ENCODE data around the gene CCR7.

The CCR7 gene

GRCh38 chr17:40510328-40510648 is 55.0 kb downstream of the CCR7 start (continued):
- TF ChIP-seq ZNF76 (tag by site-specific recombination; IDR thresholded peaks at IDR 0.05; ENCODE audit: borderline replicate concordance, low read depth) = no peak
- TF ChIP-seq, protein P1, sequence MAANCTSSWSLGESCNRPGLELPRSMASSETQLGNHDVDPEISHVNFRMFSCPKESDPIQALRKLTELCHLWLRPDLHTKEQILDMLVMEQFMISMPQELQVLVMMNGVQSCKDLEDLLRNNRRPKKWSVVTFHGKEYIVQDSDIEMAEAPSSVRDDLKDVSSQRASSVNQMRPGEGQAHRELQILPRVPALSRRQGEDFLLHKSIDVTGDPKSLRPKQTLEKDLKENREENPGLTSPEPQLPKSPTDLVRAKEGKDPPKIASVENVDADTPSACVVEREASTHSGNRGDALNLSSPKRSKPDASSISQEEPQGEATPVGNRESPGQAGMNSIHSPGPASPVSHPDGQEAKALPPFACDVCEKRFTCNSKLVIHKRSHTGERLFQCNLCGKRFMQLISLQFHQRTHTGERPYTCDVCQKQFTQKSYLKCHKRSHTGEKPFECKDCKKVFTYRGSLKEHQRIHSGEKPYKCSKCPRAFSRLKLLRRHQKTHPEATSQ (tag by site-specific recombination; IDR thresholded peaks at IDR 0.05) = no peak
- TF ChIP-seq HIC1 (tag by site-specific recombination; IDR thresholded peaks at IDR 0.05) = peak; percentile 70
- TF ChIP-seq YY1 (tag by site-specific recombination; IDR thresholded peaks at IDR 0.05) = no peak
- TF ChIP-seq ZNF132 (tag by site-specific recombination; IDR thresholded peaks at IDR 0.05; ENCODE audit: borderline replicate concordance) = no peak
- TF ChIP-seq GLI4 (tag by site-specific recombination; IDR thresholded peaks at IDR 0.05) = no peak
- no peak for TF ChIP-seq ZNF707 (tag by site-specific recombination; IDR thresholded peaks at IDR 0.05)
- TF ChIP-seq BCL11B (tag by site-specific recombination; IDR thresholded peaks at IDR 0.05; ENCODE audit: low read depth) = no peak
- TF ChIP-seq MYNN (tag by site-specific recombination; IDR thresholded peaks at IDR 0.05; ENCODE audit: borderline replicate concordance) = no peak
- TF ChIP-seq GLIS1 (tag by site-specific recombination; IDR thresholded peaks at IDR 0.05) = peak; percentile 77
- no peak for TF ChIP-seq ZNF610 (tag by site-specific recombination; IDR thresholded peaks at IDR 0.05; ENCODE audit: borderline replicate concordance)
- peak; percentile 51; the same call in 1 of the 2 replicates for TF ChIP-seq ZNF692 (tag by site-specific recombination; IDR thresholded peaks at IDR 0.05)
- TF ChIP-seq SP2 (tag by site-specific recombination; IDR thresholded peaks at IDR 0.05) = no peak
- peak; percentile 38; the same call in 1 of the 2 replicates for TF ChIP-seq ZNF629 (tag by site-specific recombination; IDR thresholded peaks at IDR 0.05)
- no peak for TF ChIP-seq ZNF391 (tag by site-specific recombination; IDR thresholded peaks at IDR 0.05; ENCODE audit: borderline replicate concordance, low read depth)
- TF ChIP-seq INSM2 (tag by site-specific recombination; IDR thresholded peaks at IDR 0.05) = peak; percentile 25; the same call in 1 of the 2 replicates
- no peak for TF ChIP-seq ZNF138 (tag by site-specific recombination; IDR thresholded peaks at IDR 0.05; ENCODE audit: borderline replicate concordance)
- no peak for TF ChIP-seq PRDM4 (tag by site-specific recombination; IDR thresholded peaks at IDR 0.05)
- TF ChIP-seq FEZF1 (tag by site-specific recombination; IDR thresholded peaks at IDR 0.05) = no peak
- peak; percentile 65 for TF ChIP-seq ZIC2 (tag by site-specific recombination; IDR thresholded peaks at IDR 0.05)
- no peak for TF ChIP-seq GLI2 (tag by site-specific recombination; IDR thresholded peaks at IDR 0.05; ENCODE audit: borderline replicate concordance, low read depth)
- TF ChIP-seq ZNF580 (tag by site-specific recombination; IDR thresholded peaks at IDR 0.05) = no peak
- no peak for TF ChIP-seq ZNF529 (tag by site-specific recombination; IDR thresholded peaks at IDR 0.05; ENCODE audit: insufficient replicate concordance)

All from HEK293 (cell line).